ENCODE measurements around the gene HOXA3.

Gene HOXA3

DNA sequence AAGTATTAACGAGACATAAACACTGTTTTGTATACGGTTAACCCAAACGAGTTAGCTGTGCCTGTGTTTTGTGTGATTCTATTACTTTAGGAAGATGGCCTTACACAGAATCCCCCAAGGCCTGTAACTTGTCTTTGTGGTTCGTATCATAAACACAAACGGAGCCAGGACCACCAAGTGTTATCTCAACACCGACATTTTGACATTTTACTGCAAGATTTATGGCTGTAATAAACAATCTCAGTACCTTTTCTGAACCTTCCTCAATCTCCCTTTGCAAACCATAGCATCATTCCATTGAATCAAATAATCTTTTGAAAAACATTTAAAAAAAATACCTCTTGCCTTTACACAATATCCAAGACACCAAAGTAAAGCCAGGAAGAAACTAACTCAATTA is 19.4 kb downstream of the HOXA3 start:
- in situ Hi-C loops (cut with MboI; ENCODE audit: low pct_unique_long_range_greater_than_20kb, low sequenced_read_pairs, unreplicated experiment), result no loop called here

DNA sequence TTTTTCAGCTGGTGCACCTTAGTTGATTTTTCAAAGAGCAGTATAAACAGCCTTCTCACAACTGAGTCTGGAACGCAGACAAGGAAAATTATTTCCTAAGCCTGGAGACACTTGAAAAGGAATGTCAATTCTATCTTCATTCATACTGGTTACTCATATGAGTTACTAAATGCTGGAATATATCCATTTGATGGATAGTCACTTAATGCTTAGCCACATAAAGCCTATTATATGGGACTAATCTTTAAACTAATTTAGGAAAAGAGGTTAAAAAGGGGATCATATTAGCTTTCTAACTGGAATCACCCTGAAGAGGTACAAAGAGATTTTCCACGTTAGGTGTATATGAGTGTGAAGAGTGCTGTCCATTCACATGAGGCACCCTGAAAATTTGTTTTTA is 20.2 kb downstream of the HOXA3 start:
- TF ChIP-seq, protein P1, sequence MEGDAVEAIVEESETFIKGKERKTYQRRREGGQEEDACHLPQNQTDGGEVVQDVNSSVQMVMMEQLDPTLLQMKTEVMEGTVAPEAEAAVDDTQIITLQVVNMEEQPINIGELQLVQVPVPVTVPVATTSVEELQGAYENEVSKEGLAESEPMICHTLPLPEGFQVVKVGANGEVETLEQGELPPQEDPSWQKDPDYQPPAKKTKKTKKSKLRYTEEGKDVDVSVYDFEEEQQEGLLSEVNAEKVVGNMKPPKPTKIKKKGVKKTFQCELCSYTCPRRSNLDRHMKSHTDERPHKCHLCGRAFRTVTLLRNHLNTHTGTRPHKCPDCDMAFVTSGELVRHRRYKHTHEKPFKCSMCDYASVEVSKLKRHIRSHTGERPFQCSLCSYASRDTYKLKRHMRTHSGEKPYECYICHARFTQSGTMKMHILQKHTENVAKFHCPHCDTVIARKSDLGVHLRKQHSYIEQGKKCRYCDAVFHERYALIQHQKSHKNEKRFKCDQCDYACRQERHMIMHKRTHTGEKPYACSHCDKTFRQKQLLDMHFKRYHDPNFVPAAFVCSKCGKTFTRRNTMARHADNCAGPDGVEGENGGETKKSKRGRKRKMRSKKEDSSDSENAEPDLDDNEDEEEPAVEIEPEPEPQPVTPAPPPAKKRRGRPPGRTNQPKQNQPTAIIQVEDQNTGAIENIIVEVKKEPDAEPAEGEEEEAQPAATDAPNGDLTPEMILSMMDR (IDR thresholded peaks at IDR 0.05; ENCODE audit: extremely low read depth, insufficient read depth, missing control alignments), result no peak
- DNase-seq (ENCODE audit: low spot score), result no peak
- in situ Hi-C loops (cut with MboI; ENCODE audit: low pct_unique_long_range_greater_than_20kb, low sequenced_read_pairs, unreplicated experiment), result no loop called here

More for the DNA sequence above, 19.4 kb downstream of the HOXA3 start:
- TF ChIP-seq, protein P1 (IDR thresholded peaks at IDR 0.05; ENCODE audit: extremely low read depth, insufficient read depth, missing control alignments), result no peak
- DNase-seq (ENCODE audit: low spot score), result no peak

DNA sequence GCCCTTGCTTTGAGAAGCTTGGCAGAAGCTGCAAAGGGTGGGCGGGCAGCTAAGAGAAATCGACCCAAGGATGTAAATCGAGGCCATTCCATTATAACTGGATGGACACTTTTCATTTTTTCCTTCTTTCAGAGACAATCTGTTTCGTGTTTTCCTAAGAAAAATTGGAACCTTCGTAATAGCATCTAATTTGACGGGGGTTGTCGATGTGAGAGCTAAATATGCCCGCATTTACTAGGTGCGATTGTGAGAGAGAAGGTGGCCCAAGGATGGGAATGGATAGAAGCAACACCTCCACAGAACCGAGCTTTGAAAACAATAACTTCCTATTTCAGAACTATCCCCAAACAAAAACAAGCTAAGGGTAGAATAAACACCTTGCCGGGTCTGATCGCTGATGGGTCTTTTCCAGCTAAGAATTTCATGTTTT is 21.0 kb downstream of the HOXA3 start:
- in situ Hi-C loops (cut with MboI; ENCODE audit: low pct_unique_long_range_greater_than_20kb, low sequenced_read_pairs, unreplicated experiment), result no loop called here
- TF ChIP-seq, protein P1 (IDR thresholded peaks at IDR 0.05; ENCODE audit: extremely low read depth, insufficient read depth, missing control alignments), result no peak
- DNase-seq (ENCODE audit: low spot score), result no peak

DNA sequence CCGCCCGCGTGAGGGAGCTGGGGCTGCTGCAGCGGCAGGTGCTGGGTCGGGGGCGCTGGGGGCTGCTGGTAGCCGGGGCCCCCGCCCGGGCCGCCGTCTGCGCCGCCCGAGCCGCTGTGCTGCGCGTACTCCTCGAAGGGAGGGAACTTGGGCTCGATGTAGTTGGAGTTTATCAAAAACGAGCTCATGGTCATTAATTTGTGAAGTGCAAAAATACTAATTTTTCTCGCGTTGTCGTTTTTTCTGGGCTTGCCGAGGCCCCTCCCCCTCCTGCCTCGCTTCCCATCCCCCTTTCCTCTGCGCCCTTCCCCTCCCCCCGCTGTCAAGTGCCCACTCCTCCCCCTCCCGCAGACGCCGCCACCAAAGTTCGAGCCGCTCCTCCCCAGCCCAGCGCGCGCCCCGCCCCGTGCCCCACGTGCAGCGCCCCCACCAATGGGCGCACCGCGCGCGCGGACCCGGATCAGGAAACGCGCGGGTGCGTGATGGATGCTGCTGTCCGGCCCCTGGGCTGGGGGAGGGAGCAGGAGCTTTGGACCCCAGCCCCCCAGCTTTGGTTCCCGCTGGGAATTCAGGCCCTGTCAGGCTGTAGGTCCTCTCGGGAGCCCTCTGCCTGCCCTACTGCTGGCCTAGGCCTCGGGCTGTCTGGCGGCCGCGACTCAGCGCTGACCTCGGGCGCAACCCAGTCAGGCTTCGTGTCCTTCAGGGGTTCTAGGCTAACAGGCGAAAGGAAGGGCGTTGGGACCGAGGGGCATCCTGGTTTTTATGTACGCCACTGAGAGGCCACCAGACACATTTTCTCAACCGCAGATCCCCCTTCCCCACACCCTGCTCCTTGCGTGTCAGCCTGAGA is 21.6 kb downstream of the HOXA3 start, which contains the start of gene HOXA4:
Gene HOXA4, minus strand, starts transcription at position 218 of the 850 bp plus-strand sequence. Its CDS starts 24 bp downstream, at position 194.
- DNase-seq (ENCODE audit: low spot score), result no peak
- in situ Hi-C loops (cut with MboI; ENCODE audit: low pct_unique_long_range_greater_than_20kb, low sequenced_read_pairs, unreplicated experiment), result no loop called here
- TF ChIP-seq, protein P1 (IDR thresholded peaks at IDR 0.05; ENCODE audit: extremely low read depth, insufficient read depth, missing control alignments), result no peak

DNA sequence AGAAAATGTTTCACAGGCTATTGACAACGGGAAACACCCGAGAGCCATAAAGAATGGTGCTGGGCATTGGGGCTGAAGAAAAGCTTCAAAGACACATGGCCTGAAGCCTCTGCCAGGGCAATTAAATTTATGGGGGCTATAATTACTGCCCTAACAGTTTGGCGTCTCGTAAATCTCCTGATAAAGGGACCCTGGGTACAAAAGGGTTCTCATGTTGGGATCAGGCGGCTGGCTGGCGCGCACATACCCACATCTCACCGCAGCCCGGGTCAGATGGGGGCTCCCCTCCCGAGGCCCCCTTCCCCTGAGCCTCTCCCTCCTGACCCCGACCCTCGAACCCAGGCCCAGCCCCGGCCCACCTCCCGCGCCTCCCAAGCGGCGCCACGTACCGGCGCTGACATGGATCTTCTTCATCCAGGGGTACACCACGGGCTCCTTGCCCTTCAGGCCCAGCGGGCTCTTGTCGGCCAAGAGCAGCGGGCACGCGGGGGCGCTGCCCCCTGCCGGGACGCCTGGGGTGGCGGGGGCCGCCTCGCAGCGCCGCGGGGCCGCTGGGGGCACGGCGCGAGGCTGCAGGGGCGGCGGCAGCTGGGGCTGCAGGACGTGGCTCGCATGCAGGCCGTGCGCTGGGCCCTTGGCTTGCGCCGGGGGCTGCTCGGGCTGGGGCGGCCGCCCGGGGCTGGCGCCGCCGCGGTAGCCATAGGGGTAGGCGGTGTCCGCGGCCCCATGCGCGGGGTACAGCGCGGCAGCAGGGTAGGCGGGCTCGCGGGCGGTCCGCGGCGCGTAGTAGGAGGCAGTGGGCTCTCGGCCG is 22.4 kb downstream of the HOXA3 start:
- TF ChIP-seq, protein P1 (IDR thresholded peaks at IDR 0.05; ENCODE audit: extremely low read depth, insufficient read depth, missing control alignments), result no peak
- DNase-seq (ENCODE audit: low spot score), result no peak
- in situ Hi-C loops (cut with MboI; ENCODE audit: low pct_unique_long_range_greater_than_20kb, low sequenced_read_pairs, unreplicated experiment), result no loop called here
